GM21529 (cell line): Measurements from ENCODE around the gene CITED4.

Source experiments
- ATAC-seq: cut with Tn5 transposase; IDR thresholded peaks from one replicate; pipeline ENCODE4 v1.9.1; 2021; ENCODE audit not compliant: unreplicated experiment

Gene CITED4

GRCh38 chr1:40853885-40854170, 8.3 kb downstream of the CITED4 start:
- ATAC-seq = no peak

- ATAC-seq = no peak
These were observed 8.9 kb downstream of the CITED4 start for GRCh38 chr1:40853113-40853884.

- ATAC-seq = peak; percentile 56
These were observed 10.5 kb downstream of the CITED4 start for GRCh38 chr1:40851643-40852042.

- ATAC-seq = peak; percentile 58
These were observed 12.2 kb downstream of the CITED4 start for GRCh38 chr1:40849801-40850592.

GRCh38 chr1:40848530-40849189, 13.5 kb downstream of the CITED4 start:
- ATAC-seq = no peak

GRCh38 chr1:40847023-40847745, 15.0 kb downstream of the CITED4 start:
- no peak for ATAC-seq

- no peak for ATAC-seq
These were observed 16.3 kb downstream of the CITED4 start for GRCh38 chr1:40845895-40846294.

GRCh38 chr1:40844887-40845878, 17.0 kb downstream of the CITED4 start:
- no peak for ATAC-seq

GRCh38 chr1:40844079-40844478, 18.1 kb downstream of the CITED4 start:
- ATAC-seq = no peak

GRCh38 chr1:40842691-40843090, 19.5 kb downstream of the CITED4 start:
- ATAC-seq = no peak

DNA sequence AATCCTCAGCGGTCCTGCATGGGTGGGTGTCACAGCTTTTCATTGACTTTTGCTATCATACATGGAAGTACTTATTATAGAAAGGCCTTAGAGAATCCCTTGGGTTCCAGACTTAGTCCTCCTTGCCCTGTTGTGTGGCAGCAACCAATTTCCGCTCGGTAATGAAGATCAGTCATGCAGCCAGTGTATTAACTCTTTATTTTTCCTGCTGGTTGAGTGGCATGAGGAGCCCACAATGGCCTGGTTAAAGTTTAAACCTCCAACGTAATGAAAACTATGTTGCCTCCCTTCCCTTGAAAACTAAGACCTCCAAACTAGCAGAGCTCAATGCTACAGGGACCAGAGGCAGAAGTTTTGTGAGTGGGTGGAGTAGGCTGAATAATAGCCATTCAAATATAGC, 20.0 kb downstream of the CITED4 start:
- ATAC-seq = no peak

GRCh38 chr1:40841602-40842001, 20.6 kb downstream of the CITED4 start:
- no peak for ATAC-seq

GRCh38 chr1:40840526-40841323, 21.4 kb downstream of the CITED4 start:
- no peak for ATAC-seq

GRCh38 chr1:40839943-40840335, 22.2 kb downstream of the CITED4 start:
- no peak for ATAC-seq

DNA sequence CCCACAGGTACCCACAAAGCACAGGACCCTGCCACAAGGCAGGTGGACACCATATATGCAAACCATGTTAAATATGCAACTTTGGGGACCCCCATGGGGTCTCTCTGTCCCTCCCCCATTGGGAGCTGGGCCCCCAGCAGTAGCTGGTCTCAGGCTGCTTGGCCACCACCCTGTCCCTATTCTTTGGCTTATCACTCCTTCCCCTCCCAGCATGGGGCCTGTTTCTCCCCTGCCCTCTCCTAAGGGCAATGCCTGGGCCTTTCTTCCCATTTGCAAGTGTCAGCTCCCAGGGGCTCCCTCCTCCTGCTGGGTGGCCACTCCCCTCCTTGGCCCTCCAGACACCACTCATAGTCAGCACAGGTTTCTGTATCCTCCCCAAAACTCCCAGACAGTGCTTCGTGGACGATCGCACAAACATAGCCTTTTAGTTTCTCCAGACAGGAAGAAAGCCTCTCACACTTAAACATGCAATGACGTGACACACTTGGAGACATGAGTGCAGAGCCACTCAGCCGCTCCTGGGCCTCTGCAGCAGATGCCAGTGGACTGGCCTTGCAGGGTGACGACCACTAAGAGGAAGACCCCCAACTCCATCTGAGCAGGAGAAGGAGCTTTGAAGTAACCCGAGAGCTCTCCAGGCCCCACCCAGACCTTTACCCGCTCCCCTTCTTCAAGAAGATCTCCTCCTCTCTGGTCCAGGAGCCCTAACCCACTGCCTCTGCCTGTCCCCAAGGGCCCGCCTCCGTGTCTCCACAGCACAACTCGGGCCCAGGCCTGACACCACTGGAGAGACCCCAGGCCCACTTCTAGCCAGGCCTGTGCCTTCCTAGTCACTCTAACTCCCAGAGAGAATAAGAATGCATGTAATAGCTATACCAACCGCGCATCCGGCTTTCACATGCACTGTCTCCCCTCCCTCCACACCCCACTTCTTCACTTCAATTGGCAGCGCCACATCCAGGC, 22.9 kb downstream of the CITED4 start:
- ATAC-seq = no peak

DNA sequence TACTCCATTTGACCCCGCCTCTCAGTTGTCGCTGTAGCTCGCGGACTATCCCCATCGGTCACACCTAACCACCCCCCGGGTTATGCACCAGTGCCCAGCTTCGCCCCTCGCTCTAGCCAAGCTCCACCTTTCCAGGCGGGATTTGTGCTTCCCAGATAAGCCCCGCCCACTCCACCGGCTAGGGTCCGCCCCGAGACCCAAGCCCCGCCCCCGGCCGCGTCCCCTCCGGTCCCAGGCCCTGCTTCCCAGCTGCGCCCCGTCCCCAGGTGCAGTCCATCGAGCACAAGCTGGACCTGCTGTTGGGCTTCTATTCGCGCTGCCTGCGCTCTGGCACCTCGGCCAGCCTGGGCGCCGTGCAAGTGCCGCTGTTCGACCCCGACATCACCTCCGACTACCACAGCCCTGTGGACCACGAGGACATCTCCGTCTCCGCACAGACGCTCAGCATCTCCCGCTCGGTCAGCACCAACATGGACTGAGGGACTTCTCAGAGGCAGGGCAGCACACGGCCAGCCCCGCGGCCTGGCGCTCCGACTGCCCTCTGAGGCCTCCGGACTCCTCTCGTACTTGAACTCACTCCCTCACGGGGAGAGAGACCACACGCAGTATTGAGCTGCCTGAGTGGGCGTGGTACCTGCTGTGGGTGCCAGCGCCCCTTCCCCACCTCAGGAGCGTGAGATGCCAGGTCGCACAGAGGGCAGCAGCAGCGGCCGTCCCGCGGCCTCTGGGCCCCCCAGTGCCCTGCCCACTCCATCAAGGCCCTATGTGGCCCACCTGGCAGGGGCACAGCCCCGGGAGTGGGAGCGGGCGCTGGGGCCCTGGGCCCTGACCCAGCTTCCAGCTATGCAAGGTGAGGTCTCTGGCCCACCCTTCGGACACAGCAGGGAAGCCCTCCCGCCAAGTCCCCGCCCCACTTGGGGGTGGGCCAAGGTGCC, 23.9 kb downstream of the CITED4 start:
- no peak for ATAC-seq

- ATAC-seq = no peak
These were observed 24.6 kb downstream of the CITED4 start for GRCh38 chr1:40837601-40838000.
